ENCODE data around the gene PSMC6.
"Not testable (repeated sequence)": the region's sequence is repeated elsewhere in the genome, so short reads cannot be mapped to it uniquely, and the experiment has no call there.

PSMC6 gene

DNA sequence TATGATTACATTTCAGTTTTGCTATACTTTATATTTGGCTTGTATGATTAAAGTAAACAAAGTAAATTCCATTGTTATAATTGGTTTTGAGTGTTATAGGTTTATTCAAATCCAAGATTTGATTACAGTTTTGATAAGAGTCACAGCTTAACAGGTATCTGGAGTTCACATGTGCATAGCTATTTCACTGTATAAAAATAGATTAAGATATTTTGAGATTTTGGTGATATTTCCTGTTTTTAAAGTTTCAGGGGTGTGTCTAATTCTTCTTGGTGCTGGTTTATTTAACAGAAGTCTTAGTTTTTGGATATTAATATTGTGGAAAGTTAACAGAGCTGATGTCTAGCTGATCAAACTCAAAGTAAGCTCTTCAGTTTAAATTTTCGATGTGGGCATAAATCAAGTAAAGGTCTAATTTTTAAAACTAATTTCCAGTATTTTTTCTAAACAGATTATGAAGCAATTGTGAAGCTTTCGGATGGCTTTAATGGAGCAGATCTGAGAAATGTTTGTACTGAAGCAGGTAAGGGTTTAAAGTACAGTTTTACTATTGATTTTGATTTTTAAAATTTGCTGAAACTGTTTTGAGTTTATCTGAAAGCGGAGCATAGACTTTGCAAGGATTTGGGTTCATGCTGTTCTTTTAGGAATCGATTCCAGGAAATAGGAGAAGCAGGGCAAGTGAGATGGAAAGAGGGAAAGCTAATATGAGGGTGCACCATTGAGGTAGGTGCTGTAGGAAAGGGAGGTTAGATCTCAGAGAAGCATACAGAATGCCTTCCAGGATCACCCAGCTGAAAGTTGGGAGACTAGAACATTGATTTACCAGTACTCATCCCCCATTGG, 16.7 kb downstream of the PSMC6 start:
- no peak for DNase-seq

DNA sequence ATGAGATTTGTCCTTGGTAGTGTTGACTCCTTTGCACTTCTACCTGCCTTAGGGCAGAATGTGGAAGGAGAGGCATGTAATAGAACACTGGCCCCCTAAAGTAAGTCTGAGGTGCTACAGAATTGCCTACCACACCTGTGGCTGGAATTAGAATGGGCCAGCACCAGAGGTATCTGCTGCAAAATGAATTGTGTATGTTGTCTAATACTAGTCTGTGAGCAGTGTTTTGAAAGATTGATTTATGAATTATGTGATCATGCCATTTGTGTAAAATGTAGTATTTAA, 17.3 kb downstream of the PSMC6 start:
- DNase-seq, result no peak

DNA sequence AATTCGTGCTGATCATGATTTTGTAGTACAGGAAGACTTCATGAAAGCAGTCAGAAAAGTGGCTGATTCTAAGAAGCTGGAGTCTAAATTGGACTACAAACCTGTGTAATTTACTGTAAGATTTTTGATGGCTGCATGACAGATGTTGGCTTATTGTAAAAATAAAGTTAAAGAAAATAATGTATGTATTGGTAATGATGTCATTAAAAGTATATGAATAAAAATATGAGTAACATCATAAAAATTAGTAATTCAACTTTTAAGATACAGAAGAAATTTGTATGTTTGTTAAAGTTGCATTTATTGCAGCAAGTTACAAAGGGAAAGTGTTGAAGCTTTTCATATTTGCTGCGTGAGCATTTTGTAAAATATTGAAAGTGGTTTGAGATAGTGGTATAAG, 20.5 kb downstream of the PSMC6 start:
- DNase-seq, result not testable (repeated sequence)

DNA sequence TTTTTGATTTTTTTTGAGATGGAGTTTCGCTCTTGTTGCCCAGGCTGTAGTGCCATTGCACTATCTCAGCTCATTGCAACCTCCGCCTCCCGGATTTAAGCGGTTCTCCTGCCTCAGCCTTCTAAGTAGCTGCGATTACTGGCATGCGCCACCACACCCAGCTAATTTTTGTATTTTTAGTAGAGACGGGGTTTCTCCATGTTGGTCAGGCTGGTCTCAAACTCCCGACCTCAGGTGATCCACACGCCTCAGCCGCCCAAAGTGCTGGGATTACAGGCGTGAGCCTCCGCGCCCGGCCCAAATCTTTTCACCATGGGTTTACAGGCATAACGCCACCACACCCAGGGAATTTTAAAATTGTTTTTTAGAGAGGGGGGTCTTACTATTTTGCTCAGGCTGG, 22.0 kb downstream of the PSMC6 start:
- not testable (repeated sequence) for DNase-seq

DNA sequence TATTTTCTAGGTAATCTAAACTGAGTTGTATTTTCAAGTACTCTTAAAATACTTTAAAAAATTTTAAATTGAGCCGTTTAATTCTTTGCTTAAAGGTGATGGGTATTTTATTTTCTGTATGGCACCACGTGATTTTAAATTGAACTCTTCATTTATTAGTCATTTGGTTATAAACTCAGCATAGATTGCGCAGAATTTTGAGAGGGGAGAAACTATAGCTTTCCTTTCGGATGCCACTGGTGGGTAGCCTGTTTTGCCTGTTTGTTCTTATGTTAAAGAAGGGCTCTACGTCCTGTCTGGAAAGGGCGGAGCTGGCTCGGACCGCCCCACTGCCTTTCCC, 22.6 kb downstream of the PSMC6 start:
- DNase-seq, result no peak

DNA sequence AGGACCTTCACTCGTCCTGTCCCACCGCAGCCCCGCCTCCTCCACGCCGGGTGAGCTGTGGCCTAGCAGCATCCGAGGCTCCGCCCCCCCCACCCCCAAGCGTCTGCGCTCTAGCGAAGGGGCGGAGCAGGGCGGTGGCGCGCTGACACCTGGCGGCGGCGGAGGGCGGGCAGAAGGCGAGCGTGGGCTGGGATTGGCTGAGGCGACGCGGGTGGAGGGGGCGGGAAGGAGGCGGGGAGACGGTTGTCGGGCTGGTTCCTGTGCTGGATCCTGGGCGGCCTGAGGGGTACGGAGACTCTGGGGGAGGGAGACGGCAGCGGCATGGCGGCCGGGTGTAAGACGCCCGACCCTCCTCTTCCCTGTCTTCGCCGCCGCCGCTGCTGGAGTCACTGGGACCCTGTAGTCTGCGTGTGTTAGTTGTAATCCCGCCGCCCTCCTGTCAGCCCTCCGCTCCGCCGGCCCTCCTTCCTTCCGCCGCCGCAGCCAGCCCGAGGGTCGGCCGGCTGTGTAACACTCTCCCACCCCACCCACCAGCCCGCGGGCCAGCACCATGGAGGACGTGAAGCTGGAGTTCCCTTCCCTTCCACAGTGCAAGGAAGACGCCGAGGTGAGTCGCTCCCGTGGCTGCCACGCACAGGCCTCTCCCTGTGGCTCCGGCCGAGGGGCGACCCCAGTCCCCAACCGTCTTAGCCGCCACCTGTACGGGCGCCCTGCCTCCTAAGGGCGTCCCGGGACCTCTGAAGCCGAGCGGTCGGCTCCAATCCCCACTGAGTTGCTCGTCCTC, 23.1 kb downstream of the PSMC6 start, which contains the start of gene STYX:
Gene STYX, plus strand, starts transcription at position 242 of the 784 bp plus-strand sequence. Its CDS starts 309 bp downstream, at position 551.
- DNase-seq, result peak; percentile 99

DNA sequence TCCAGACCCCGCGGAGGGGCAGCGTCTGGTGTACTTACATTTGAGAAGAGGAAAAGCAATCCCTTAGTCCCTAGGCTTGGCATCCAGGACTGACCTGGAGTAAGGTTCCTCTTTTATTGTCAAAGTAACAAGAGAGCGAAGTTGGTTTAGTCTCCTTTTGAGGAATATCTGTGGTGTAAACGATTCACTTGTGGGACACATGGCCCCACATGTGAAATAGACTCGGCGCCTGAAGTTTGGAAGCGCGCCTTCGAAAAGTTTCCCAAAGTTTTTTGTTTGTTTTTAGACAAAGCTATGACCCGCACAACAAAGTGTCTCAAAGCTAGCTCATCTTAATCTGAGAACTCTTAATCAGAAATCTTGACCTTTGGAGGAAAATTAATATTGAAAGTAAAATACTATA, 23.7 kb downstream of the PSMC6 start:
- no peak for DNase-seq

DNA sequence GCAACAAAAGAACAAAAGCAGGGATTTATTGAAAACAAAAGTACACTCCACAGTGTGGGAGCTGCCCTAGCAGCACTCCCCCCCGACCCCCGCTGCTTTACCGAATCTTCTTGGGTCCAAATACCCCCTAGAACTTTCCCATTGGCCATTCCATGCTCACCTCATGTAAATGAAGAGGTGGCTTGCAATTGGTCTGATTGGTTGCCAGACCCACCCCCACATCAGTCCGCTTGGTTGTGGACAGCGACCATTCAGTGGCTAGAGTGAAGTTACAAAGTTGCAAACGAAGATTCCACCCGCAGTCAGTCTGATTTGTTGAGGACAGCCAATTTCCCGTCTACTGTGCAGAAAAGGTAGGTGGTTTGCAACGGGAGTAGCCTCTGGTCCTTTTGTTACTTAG, 26.8 kb downstream of the PSMC6 start:
- DNase-seq, result no peak

DNA sequence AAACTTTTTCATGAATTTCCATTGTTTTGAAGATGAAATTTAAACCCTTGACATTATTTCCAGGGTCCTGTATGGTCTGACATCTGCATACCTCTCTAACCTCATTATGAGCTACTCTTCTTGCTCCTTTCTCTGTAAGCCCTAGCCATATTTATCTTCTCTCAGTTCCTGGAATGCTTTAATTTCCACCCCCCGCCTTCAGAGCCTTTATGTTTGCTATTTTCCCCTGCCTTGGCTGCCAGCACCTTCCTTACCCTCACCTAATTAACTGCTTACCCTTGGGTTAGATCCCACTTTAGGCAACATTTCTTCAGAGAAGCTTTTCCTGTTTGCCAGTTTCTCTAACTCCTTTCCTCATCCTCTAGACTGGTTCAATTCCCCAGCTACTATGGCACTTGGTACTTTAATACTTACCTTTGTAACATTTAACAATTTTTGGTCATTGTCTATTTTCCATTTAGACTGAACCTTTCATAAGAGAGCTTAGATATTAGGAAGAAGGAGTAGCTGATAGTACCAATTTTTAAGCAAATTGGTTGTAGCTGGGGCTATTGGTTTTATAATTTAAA, 29.0 kb downstream of the PSMC6 start:
- no peak for DNase-seq

DNA sequence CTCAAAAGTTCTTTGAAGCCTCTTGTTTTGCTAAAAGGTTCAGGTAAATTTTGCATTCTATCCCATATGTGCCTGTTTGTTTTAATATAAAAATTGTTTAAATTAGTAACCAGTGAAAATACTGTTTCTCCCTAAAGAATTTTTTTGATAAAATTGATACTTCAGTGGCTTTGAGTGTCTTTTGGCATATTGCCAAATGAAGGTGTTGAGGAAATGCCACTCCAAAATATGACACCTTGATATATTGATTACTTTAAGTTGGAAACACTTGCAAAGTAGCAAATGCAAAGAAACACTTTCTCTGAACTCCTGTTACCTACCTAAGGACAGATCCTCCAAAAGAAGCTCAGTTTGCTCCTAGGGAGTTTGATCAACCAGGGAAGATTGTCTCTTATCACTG, 31.4 kb downstream of the PSMC6 start:
- DNase-seq, result no peak

DNA sequence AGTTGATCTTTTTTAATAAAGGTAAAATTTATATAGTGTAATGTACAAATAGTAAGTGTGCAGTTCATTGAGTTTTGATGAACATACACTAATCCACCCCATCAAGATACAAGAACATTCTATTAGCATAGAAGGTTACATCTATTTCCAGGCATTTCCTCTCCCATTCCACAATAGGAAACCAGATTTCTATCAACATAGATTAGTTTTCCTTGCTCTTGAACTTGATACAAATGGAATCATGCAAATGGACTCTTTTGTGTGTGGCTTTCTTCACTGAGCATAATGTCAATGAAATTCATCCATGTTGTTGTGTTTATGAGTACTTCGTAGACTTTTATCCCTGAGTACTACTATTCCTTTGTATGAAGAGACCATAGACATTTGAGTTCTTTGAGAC, 33.8 kb downstream of the PSMC6 start:
- no peak for DNase-seq

DNA sequence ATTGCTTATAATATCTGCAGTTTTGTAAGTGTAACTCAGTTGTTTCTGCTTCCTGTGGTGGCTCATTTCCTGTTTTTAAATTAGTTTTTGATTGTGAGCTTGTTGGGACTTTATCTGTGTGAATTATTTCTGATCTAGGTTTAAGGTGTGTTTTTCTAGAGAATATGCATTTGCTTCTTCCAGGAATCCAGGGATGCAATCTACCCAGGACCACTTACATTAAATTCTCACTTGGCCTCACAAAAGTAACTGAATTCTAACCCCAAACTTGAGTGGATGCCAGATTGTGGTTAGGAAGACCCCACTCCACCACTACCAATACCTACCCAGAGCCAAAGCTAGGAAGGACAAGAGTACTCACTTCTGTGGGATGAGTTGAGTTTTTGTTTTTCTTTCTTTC, 34.9 kb downstream of the PSMC6 start:
- DNase-seq, result no peak

DNA sequence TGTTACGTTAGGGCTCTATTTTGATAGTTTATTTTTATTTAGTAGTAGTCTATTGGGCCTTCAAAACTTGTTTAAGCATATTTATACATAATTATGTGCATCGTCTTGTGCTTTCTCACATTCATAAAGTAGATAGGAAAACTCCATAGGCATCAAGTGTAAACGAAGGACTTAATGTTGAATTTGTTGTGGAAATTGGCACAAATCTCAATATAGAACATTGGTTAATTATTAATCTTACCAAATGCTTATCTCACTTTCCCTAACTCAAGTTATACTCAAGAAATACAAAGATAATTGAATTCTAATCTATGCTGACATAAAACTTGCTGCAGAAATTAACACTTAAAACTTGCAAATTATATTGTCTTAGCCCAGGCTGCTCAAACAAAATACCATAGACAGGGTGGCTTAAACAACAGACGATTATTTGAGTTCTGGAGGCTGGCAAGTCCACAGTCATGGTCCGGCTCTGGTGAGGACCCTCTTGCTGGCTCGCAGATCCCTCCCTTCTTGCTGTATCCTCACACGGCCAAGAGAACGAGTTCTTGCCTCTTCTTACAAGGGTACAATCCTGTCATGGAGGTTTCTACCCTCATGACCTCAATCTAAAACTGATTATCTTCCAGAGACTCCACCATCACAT, 41.8 kb downstream of the PSMC6 start:
- DNase-seq, result no peak

DNA sequence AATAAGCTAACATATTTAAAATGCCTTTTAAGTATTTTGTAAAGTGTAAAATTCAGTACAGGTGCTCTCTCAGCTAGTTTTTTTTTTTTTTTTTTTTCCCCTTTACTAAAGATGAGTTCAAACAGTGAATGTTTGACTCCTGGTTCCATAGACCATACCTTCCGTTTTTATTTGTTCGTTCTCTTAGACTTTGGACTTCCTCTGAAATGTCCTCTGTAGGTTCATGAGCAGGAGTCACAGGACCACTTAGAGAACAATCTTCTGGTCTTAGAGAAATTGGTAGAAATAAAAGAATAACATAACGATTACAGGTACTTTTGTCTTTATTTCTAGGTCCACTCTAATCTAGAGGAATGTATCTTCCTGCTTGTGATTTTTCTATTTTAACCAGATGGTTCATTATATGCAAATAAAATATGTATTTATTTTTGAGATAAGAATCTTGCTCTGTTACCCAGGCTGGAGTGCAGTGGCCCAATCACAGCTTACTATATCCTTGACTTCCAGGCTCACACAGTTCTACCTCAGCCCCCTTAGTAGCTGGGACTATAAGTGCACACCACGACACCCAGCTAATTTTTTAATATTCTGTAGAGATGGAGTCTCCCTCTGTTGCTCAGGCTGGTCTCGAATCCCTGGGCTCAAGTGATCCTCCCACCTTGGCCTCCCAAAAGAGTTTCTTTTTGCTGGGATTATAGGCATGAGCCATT, 48.8 kb downstream of the PSMC6 start:
- no peak for DNase-seq

DNA sequence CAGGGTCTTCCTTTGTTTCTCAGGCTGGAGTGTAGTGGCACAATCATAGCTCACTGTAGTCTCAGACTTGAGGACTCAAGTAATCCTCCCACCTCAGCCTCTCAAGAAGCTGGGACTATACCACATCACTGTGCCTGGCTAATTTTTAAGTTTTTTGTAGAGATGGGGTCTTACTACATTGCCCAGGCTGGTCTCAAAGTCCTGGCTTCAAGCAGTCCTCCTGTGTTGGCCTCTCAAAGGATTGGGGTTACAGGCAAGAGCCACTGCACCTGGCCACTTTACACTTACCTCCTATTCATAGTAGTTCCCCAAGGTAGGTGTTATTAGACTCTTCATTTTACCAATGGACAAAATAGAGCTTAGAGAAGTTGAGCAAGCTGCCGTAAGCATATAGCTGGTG, 52.1 kb downstream of the PSMC6 start:
- DNase-seq, result no peak

DNA sequence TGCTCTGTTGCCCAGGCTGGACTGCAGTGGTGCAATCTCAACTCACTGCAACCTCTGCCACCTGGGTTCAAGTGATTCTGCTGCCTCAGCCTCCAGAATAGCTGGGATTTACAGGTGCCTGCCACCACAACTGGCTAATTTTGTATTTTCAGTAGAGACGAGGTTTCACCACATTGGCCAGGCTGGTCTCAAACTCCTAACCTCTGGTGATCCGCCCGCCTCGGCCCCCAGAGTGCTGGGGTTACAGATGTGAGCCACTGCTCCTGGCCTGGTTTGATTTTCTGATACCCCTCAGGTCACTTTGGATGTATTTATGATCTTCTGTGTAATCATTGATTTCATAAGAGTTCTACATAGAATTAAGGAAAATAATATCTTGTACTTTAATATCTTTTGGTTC, 55.9 kb downstream of the PSMC6 start:
- not testable (repeated sequence) for DNase-seq

DNA sequence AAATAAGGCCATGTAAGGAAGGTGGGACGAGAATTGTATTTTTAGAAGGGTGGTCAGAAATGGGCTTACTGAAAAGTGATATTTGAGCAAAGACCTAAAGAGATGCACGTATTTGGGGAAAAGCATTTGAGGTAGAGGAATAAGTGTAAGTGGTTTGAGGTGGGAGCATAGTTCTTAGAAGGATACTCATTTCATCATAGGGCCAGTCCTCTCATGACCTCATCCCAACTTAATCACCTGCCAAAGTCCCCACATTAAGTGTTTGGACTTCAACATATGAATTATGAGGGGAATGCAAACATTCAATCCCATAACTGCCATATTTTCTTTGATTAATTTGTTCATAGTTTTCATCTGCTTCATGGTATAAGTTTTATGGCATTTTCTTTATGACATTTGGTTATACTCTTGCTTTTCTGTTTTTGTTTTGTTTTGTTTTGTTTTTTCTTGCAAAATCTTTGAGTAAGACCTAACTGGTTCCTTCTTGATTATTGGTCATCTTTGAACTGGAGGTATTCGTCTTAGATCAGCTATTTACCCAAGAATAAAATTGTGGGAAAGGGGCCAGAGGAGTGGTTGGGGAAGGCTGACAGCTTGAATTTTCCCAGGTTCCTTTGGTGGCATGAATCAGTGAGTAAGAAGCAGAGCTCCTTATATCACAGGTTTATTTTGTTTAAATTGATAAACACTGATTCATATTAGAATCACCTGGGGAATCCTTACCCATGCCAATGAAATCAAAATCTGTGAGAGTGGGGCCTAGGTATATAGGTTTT, 60.2 kb downstream of the PSMC6 start:
- no peak for DNase-seq

DNA sequence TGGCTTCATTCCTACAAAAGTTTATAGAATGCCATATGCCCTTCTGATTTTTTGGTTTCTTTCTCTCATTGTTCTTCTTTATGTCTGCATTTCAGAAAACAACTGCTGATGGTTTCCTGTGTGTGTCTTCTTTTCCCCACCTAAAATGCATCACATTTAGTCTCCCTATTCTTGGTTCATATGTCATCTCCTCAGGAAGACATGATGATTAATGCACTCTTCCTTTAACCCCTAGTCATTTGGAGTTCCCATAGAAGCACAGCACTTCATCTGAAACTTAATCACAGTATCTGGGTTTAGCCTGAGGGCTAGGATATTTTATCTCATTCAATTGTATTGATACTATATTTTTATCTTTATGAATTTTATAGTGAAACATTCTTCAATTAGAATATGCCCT, 62.9 kb downstream of the PSMC6 start:
- no peak for DNase-seq

DNA sequence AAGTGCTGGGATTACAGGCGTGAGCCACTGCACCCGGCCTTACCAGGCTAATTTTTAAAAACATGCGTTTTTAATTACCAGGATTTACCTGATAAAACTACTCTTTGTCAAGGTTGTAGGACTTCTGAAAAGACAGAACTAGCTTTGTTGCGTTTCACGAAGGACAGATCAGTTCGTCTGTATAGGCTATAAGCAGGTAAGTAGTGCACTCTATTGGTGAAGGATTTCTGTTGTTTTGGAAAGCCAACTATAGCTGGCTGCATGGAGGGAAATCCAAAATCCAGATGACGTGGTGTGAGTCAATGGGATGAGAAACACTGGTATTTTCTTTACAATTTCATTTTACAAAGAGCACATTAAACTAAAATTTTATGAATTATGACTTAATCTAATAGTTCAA, 69.8 kb downstream of the PSMC6 start:
- no peak for DNase-seq
